Adrenal gland (tissue), 5 donors: ENCODE data around the gene RBM34.

Experiments
- POLR2A ChIP-seq, 2 donors: fragments of 450-650 bp; IDR thresholded peaks; one replicate each; pipeline ENCODE4 v1.6.1; 2017; ENCODE audit warnings: antibody characterized with exemption in 2 of 2, mild to moderate bottlenecking in 2 of 2, moderate library complexity in 1 of 2
- TF ChIP-seq, protein P1 (sequence below), 6 experiments: fragments of 450-650 bp in 4 of 6; fragments of 200-600 bp in 2 of 6; sonication (generic) in 1 of 6; IDR thresholded peaks; 1 replicate in 5 of 6; 2 replicates in 1 of 6; pipeline versions ENCODE4 v1.5.1 to v1.8.0; 2016 to 2021; ENCODE audit warnings: antibody characterized with exemption in 6 of 6, mild to moderate bottlenecking in 2 of 6, moderate library complexity in 1 of 6
- donor health status: DM: no; HTN: no; CAD: no.

DNA sequence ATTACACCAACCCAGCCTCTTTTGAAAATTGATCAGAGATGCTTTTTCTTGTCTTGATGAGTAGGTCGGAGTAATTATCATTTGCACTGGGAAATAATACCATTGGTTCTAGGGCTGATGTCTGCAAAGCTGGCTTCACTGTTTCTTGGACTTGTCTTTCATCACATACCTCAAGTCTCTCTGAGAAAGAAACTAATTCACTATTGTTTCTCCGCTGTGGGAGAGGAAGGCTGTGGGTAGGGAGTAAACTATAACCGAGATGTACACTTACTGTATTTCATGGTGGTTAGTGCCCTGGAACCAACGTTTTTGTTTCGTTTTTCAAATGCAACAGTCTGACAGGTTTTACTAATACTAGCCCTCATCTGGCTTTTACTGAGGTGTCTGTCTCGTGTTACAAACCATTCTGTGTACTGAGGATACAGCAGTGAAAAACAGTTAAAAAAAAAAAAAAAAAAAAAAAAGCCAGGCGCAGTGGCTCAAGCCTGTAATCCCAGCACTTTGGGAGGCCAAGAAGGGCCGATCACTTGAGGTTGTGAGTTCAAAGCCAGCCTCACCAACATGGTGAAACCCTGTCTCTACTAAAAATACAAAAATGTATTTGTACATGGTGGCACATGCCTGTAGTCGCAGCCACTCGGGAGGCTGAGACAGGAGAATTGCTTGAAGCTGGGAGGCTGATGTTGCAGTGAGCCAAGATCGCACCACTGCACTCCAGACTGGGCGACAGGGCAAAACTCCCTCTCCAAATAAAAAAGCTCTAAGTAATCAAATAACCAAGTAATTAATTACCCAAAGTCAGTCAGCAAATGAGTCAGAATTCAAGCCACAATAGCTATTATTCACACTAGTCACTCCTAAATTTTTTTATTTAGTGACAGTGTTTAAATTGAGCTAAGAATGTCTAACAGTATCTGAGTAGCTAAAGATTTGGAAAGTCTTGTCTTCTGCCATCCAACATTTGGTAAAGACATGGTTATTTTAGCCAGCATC, 55.7 kb downstream of the RBM34 start:
- TF ChIP-seq, protein P1, sequence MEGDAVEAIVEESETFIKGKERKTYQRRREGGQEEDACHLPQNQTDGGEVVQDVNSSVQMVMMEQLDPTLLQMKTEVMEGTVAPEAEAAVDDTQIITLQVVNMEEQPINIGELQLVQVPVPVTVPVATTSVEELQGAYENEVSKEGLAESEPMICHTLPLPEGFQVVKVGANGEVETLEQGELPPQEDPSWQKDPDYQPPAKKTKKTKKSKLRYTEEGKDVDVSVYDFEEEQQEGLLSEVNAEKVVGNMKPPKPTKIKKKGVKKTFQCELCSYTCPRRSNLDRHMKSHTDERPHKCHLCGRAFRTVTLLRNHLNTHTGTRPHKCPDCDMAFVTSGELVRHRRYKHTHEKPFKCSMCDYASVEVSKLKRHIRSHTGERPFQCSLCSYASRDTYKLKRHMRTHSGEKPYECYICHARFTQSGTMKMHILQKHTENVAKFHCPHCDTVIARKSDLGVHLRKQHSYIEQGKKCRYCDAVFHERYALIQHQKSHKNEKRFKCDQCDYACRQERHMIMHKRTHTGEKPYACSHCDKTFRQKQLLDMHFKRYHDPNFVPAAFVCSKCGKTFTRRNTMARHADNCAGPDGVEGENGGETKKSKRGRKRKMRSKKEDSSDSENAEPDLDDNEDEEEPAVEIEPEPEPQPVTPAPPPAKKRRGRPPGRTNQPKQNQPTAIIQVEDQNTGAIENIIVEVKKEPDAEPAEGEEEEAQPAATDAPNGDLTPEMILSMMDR (IDR thresholded peaks at IDR 0.05) = no peak
- TF ChIP-seq POLR2A (IDR thresholded peaks at IDR 0.05) = no peak
